SK-N-SH (cell line): Measurements from ENCODE around the gene INO80. TPM values are rescaled to one million over a fixed set of nuclear protein-coding genes. Genes with fewer than 3 reads are reported as not detected.

Source experiments
- CTCF ChIA-PET: fragments of 300-600, 350-600 bp; formaldehyde crosslinking; extraction: SDS; loops from one replicate; lab custom pipeline; 2021; lab: Yijun Ruan, JAX
- POLR2A ChIA-PET: fragments of 350-600 bp; sonication (Branson Sonifier 250); formaldehyde crosslinking; extraction: SDS; loops from one replicate; lab custom pipeline; 2020; ENCODE audit warnings: antibody characterized with exemption, inconsistent platforms; lab: Yijun Ruan, JAX
- DNase-seq: peaks from one replicate; pipeline ENCODE4 v3.0.0; 2012
- H2AFZ ChIP-seq: fragments of 200-600 bp; sonication (generic); 2 replicates; pipeline ENCODE4 v1.8.1; 2016; ENCODE audit warnings: antibody characterized with exemption, mild to moderate bottlenecking, low read depth
- H3F3A ChIP-seq: fragments of 200-600 bp; sonication (generic); replicated peaks from 2 replicates; pipeline ENCODE3; 2016; ENCODE audit warnings: antibody characterized with exemption, mild to moderate bottlenecking; ENCODE audit not compliant: insufficient read depth
- H3K27ac ChIP-seq, 2 experiments: fragments of 200-500 bp in 1 of 2; fragments of 200-600 bp in 1 of 2; sonication (Bioruptor generic) in 1 of 2; sonication (generic), shearing (Covaris generic) in 1 of 2; 2 replicates each; pipeline versions ENCODE4 v1.5.1 to v1.6.1; 2014 to 2016; ENCODE audit warnings: low read depth in 2 of 2, inconsistent platforms in 1 of 2, low read length in 1 of 2, mild to moderate bottlenecking in 1 of 2, mixed read lengths in 1 of 2
- H3K27me3 ChIP-seq: fragments of 200-600 bp; sonication (generic), shearing (Covaris generic); 2 replicates; pipeline ENCODE4 v1.6.1; 2016; ENCODE audit warnings: mixed run types; ENCODE audit not compliant: insufficient read depth
- H3K36me3 ChIP-seq, 2 experiments: fragments of 200-500 bp in 1 of 2; fragments of 200-600 bp in 1 of 2; sonication (Bioruptor generic) in 1 of 2; sonication (generic) in 1 of 2; replicated peaks in 1 of 2; 2 replicates each; pipeline versions ENCODE3 to v1.5.1; 2014 to 2016; ENCODE audit warnings: low read length in 1 of 2, mild to moderate bottlenecking in 1 of 2; ENCODE audit not compliant: insufficient read depth in 2 of 2, control insufficient read depth in 1 of 2
- H3K4me1 ChIP-seq, 2 experiments: fragments of 200-500 bp in 1 of 2; fragments of 200-600 bp in 1 of 2; sonication (Bioruptor generic) in 1 of 2; sonication (generic), shearing (Covaris generic) in 1 of 2; 2 replicates each; pipeline versions ENCODE4 v1.5.1 to v1.6.1; 2014 to 2016; ENCODE audit warnings: low read depth in 1 of 2, low read length in 1 of 2, mixed run types in 1 of 2; ENCODE audit not compliant: insufficient read depth in 2 of 2, control insufficient read depth in 1 of 2
- H3K4me2 ChIP-seq: fragments of 200-600 bp; sonication (generic), shearing (Covaris generic); 2 replicates; pipeline ENCODE4 v1.6.1; 2017; ENCODE audit warnings: mixed run types
- H3K4me3 ChIP-seq, 2 experiments: fragments of 200-500 bp in 1 of 2; fragments of 200-600 bp in 1 of 2; sonication (Bioruptor generic) in 1 of 2; sonication (generic), shearing (Covaris generic) in 1 of 2; 2 replicates each; pipeline versions ENCODE4 v1.5.1 to v1.8.1; 2014 to 2016; ENCODE audit warnings: low read depth in 2 of 2, inconsistent platforms in 1 of 2, low read length in 1 of 2, mild to moderate bottlenecking in 1 of 2, mixed read lengths in 1 of 2, moderate library complexity in 1 of 2
- H3K79me2 ChIP-seq: fragments of 200-600 bp; sonication (generic); 2 replicates; pipeline ENCODE4 v1.8.1; 2017; ENCODE audit warnings: mild to moderate bottlenecking; ENCODE audit not compliant: insufficient read depth
- H3K9ac ChIP-seq: fragments of 200-600 bp; sonication (generic); 2 replicates; pipeline ENCODE4 v1.6.1; 2017; ENCODE audit warnings: mixed run types
- H3K9me2 ChIP-seq: fragments of 200-600 bp; sonication (generic); 2 replicates; pipeline ENCODE4 v1.6.1; 2017; ENCODE audit warnings: mixed run types
- H3K9me3 ChIP-seq: fragments of 200-600 bp; sonication (generic); 2 replicates; pipeline ENCODE4 v1.6.1; 2017; ENCODE audit warnings: mixed run types, mild to moderate bottlenecking, moderate library complexity
- H4K20me1 ChIP-seq: fragments of 200-600 bp; sonication (generic); 2 replicates; pipeline ENCODE4 v1.6.1; 2017; ENCODE audit warnings: mild to moderate bottlenecking, mixed run types; ENCODE audit not compliant: insufficient read depth
- CHD2 ChIP-seq: fragments of 150-350 bp; IDR thresholded peaks from 2 replicates; pipeline ENCODE4 v1.6.1; 2018; ENCODE audit warnings: low read length; ENCODE audit not compliant: partially characterized antibody
- ELF1 ChIP-seq: IDR thresholded peaks from 2 replicates; pipeline ENCODE4 v1.4.0; 2012
- EP300 ChIP-seq, 2 experiments: IDR thresholded peaks; 2 replicates each; pipeline versions ENCODE4 v1.4.0 to v1.6.1; 2012; ENCODE audit warnings: borderline replicate concordance in 1 of 2, low read depth in 1 of 2, low read length in 1 of 2
- FOSL2 ChIP-seq: IDR thresholded peaks from 2 replicates; pipeline ENCODE4 v1.4.0; 2012; ENCODE audit warnings: low read depth, mild to moderate bottlenecking, moderate library complexity, borderline replicate concordance
- FOXM1 ChIP-seq: IDR thresholded peaks from 2 replicates; pipeline ENCODE4 v1.4.0; 2012; ENCODE audit warnings: low read depth, mild to moderate bottlenecking
- GABPA ChIP-seq: IDR thresholded peaks from 2 replicates; pipeline ENCODE4 v1.4.0; 2012; ENCODE audit warnings: low read depth, mild to moderate bottlenecking
- JUND ChIP-seq: IDR thresholded peaks from 2 replicates; pipeline ENCODE4 v1.4.0; 2012
- NFIC ChIP-seq: IDR thresholded peaks from 2 replicates; pipeline ENCODE4 v1.4.0; 2012; ENCODE audit warnings: borderline replicate concordance
- NRF1 ChIP-seq: IDR thresholded peaks from 2 replicates; pipeline ENCODE4 v1.6.1; 2012; ENCODE audit warnings: low read depth, mild to moderate bottlenecking, low read length
- RCOR1 ChIP-seq: fragments of 150-350 bp; IDR thresholded peaks from 2 replicates; pipeline ENCODE4 v1.6.1; 2017; ENCODE audit warnings: antibody characterized with exemption, low read length
- RXRA ChIP-seq: IDR thresholded peaks from 2 replicates; pipeline ENCODE4 v1.4.0; 2012; ENCODE audit warnings: low read depth, mild to moderate bottlenecking, borderline replicate concordance
- TAF1 ChIP-seq: IDR thresholded peaks from 2 replicates; pipeline ENCODE4 v1.6.1; 2012; ENCODE audit warnings: low read depth, mild to moderate bottlenecking, low read length, moderate library complexity, borderline replicate concordance
- TCF12 ChIP-seq: IDR thresholded peaks from 2 replicates; pipeline ENCODE4 v1.4.0; 2012
- TEAD4 ChIP-seq: IDR thresholded peaks from 2 replicates; pipeline ENCODE4 v1.4.0; 2012; ENCODE audit warnings: mild to moderate bottlenecking, borderline replicate concordance; ENCODE audit not compliant: insufficient read depth
- YY1 ChIP-seq: IDR thresholded peaks from 2 replicates; pipeline ENCODE4 v1.4.0; 2012; ENCODE audit warnings: low read depth, mild to moderate bottlenecking
- WGBS: methylation state at CpG from one replicate; pipeline ENCODE4 v1.1.6; 2017; ENCODE audit warnings: low lambda C conversion rate; 5-methylcytosine and 5-hydroxymethylcytosine counted together
- polyA plus RNA-seq, 3 experiments: library from polyadenylated mRNA; depleted of rRNA; stranded (reverse); fragments of >200 nt; gene quantifications; 2 replicates each; pipeline ENCODE4 v1.2.3, GENCODE V29; 2012
- TF ChIP-seq, protein P1 (sequence below): fragments of 200-600 bp; sonication (generic); IDR thresholded peaks from 2 replicates; pipeline ENCODE4 v1.6.1; 2017; ENCODE audit warnings: antibody characterized with exemption, mild to moderate bottlenecking, moderate library complexity
- TF ChIP-seq, protein P2 (sequence below): IDR thresholded peaks from 2 replicates; pipeline ENCODE4 v1.4.0; 2012; ENCODE audit warnings: low read depth
- TF ChIP-seq, protein P3 (sequence below): fragments of 150-350 bp; IDR thresholded peaks from 2 replicates; pipeline ENCODE4 v1.6.1; 2016; ENCODE audit warnings: mild to moderate bottlenecking, low read depth, low read length
- TF ChIP-seq, protein P4 (sequence below): IDR thresholded peaks from 2 replicates; pipeline ENCODE4 v1.4.0; 2012; ENCODE audit warnings: low read depth, borderline replicate concordance
- TF ChIP-seq, protein P5 (sequence below): fragments of 150-350 bp; IDR thresholded peaks from 2 replicates; pipeline ENCODE4 v1.6.1; 2017; ENCODE audit warnings: antibody characterized with exemption, low read length, low read depth, borderline replicate concordance
- TF ChIP-seq, protein P6 (sequence below): IDR thresholded peaks from 2 replicates; pipeline ENCODE4 v1.6.1; 2012; ENCODE audit warnings: mild to moderate bottlenecking, low read depth, low read length, moderate library complexity
- TF ChIP-seq, protein P7 (sequence below): IDR thresholded peaks from 2 replicates; pipeline ENCODE4 v1.4.0; 2012; ENCODE audit warnings: low read depth, borderline replicate concordance

Gene INO80
- polyA plus RNA-seq, 1 of the 3 experiments (the other 2 are of a cell fraction), result 4.6 TPM

DNA sequence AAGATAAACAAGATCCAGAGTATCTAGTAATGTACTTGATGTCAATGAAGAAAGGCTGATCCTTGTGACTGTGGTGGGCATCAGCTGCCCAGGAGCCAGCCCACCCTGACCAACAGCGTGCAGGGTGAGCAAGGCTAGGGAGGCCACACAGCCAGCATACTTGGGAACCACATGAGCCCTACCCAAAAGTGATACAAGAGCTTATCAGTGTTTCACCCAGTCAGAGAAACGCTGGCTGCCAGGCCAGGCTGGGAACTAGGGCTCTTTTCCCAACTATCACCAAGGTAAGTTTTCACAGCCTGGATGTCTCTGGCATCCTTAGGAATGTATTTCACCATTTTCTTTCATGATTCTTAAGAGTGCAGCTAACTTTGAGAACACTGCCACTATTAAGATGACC, 137.9 kb downstream of the INO80 start (continued):
- TF ChIP-seq, protein P1, sequence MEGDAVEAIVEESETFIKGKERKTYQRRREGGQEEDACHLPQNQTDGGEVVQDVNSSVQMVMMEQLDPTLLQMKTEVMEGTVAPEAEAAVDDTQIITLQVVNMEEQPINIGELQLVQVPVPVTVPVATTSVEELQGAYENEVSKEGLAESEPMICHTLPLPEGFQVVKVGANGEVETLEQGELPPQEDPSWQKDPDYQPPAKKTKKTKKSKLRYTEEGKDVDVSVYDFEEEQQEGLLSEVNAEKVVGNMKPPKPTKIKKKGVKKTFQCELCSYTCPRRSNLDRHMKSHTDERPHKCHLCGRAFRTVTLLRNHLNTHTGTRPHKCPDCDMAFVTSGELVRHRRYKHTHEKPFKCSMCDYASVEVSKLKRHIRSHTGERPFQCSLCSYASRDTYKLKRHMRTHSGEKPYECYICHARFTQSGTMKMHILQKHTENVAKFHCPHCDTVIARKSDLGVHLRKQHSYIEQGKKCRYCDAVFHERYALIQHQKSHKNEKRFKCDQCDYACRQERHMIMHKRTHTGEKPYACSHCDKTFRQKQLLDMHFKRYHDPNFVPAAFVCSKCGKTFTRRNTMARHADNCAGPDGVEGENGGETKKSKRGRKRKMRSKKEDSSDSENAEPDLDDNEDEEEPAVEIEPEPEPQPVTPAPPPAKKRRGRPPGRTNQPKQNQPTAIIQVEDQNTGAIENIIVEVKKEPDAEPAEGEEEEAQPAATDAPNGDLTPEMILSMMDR, result no peak
- TF ChIP-seq, protein P2, sequence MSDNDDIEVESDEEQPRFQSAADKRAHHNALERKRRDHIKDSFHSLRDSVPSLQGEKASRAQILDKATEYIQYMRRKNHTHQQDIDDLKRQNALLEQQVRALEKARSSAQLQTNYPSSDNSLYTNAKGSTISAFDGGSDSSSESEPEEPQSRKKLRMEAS, result no peak
- TF ChIP-seq ELF1 (no peak), YY1 (no peak)
- TF ChIP-seq, protein P3, sequence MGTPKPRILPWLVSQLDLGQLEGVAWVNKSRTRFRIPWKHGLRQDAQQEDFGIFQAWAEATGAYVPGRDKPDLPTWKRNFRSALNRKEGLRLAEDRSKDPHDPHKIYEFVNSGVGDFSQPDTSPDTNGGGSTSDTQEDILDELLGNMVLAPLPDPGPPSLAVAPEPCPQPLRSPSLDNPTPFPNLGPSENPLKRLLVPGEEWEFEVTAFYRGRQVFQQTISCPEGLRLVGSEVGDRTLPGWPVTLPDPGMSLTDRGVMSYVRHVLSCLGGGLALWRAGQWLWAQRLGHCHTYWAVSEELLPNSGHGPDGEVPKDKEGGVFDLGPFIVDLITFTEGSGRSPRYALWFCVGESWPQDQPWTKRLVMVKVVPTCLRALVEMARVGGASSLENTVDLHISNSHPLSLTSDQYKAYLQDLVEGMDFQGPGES, result no peak

DNA sequence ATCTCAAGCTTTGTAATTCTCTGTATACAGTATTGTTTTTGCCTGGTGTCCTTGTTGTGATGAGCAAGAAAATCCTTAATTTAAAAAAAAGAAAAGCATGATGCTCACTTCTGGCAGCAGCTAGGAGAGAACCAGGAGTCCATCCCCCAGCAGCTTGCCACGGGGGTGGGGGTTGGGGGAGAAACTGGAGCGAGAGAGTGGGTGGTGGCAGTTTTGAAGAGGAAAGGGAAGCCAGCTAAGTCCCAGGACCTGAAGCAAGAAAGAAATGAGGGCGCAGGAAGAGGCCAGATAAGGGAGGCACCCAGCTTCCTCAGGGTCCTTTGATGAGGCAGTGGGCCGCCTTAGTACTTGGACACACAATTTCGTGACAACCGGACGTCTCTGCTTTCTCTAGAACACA, 139.3 kb downstream of the INO80 start:
- H3K36me3 ChIP-seq, result peaks cover 50 to 62% of the 10 kb centered on the region in 2 experiments
- no peaks in the 10 kb centered on the region for H3K27me3 ChIP-seq
- DNase-seq, result no peak
- H3K27ac ChIP-seq, result no peak overlapping the region
- ChIA-PET POLR2A (interaction anchor here (0.9 kb wide), 1 partner anchor 8 kb away, joined by 8 read pairs; no protein-coding TSS in a partner anchor), CTCF (interaction anchor here (1.0 to 2.7 kb wide), 3 partner anchors 14 to 45 kb away, joined by 3 to 17 read pairs (median 5); no protein-coding TSS in a partner anchor)
- H3K9ac ChIP-seq, result no peak overlapping the region
- no peaks in the 10 kb centered on the region for H3K9me3 ChIP-seq
- no peaks in the 10 kb centered on the region for H4K20me1 ChIP-seq
- no peak overlapping the region for H3K4me2 ChIP-seq
- no peaks in the 10 kb centered on the region for H3K4me1 ChIP-seq
- no peaks in the 10 kb centered on the region for H3K79me2 ChIP-seq
- H3K4me3 ChIP-seq, result no peak overlapping the region
- H2AFZ ChIP-seq, result no peak overlapping the region
- H3F3A ChIP-seq, result peaks cover 4% of the 10 kb centered on the region
- WGBS, result 95% methylated on average over 7 of the region's 7 CpGs
- no peaks in the 10 kb centered on the region for H3K9me2 ChIP-seq
- TF ChIP-seq GABPA (no peak), FOSL2 (no peak), FOXM1 (no peak), RXRA (no peak), TAF1 (no peak), ELF1 (no peak), TCF12 (no peak), NFIC (no peak), EP300 (IDR thresholded peaks at IDR 0.05; ENCODE audit: borderline replicate concordance in 1 of 2, low read depth in 1 of 2, low read length in 1 of 2) (no peak), RCOR1 (no peak), TEAD4 (no peak), YY1 (no peak), CHD2 (no peak), JUND (no peak), NRF1 (no peak)
- TF ChIP-seq, protein P4, sequence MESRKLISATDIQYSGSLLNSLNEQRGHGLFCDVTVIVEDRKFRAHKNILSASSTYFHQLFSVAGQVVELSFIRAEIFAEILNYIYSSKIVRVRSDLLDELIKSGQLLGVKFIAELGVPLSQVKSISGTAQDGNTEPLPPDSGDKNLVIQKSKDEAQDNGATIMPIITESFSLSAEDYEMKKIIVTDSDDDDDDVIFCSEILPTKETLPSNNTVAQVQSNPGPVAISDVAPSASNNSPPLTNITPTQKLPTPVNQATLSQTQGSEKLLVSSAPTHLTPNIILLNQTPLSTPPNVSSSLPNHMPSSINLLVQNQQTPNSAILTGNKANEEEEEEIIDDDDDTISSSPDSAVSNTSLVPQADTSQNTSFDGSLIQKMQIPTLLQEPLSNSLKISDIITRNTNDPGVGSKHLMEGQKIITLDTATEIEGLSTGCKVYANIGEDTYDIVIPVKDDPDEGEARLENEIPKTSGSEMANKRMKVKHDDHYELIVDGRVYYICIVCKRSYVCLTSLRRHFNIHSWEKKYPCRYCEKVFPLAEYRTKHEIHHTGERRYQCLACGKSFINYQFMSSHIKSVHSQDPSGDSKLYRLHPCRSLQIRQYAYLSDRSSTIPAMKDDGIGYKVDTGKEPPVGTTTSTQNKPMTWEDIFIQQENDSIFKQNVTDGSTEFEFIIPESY, result no peak
- TF ChIP-seq, protein P5, sequence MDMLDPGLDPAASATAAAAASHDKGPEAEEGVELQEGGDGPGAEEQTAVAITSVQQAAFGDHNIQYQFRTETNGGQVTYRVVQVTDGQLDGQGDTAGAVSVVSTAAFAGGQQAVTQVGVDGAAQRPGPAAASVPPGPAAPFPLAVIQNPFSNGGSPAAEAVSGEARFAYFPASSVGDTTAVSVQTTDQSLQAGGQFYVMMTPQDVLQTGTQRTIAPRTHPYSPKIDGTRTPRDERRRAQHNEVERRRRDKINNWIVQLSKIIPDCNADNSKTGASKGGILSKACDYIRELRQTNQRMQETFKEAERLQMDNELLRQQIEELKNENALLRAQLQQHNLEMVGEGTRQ, result no peak
- TF ChIP-seq, protein P6, sequence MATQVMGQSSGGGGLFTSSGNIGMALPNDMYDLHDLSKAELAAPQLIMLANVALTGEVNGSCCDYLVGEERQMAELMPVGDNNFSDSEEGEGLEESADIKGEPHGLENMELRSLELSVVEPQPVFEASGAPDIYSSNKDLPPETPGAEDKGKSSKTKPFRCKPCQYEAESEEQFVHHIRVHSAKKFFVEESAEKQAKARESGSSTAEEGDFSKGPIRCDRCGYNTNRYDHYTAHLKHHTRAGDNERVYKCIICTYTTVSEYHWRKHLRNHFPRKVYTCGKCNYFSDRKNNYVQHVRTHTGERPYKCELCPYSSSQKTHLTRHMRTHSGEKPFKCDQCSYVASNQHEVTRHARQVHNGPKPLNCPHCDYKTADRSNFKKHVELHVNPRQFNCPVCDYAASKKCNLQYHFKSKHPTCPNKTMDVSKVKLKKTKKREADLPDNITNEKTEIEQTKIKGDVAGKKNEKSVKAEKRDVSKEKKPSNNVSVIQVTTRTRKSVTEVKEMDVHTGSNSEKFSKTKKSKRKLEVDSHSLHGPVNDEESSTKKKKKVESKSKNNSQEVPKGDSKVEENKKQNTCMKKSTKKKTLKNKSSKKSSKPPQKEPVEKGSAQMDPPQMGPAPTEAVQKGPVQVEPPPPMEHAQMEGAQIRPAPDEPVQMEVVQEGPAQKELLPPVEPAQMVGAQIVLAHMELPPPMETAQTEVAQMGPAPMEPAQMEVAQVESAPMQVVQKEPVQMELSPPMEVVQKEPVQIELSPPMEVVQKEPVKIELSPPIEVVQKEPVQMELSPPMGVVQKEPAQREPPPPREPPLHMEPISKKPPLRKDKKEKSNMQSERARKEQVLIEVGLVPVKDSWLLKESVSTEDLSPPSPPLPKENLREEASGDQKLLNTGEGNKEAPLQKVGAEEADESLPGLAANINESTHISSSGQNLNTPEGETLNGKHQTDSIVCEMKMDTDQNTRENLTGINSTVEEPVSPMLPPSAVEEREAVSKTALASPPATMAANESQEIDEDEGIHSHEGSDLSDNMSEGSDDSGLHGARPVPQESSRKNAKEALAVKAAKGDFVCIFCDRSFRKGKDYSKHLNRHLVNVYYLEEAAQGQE, result no peak
- TF ChIP-seq, protein P7, sequence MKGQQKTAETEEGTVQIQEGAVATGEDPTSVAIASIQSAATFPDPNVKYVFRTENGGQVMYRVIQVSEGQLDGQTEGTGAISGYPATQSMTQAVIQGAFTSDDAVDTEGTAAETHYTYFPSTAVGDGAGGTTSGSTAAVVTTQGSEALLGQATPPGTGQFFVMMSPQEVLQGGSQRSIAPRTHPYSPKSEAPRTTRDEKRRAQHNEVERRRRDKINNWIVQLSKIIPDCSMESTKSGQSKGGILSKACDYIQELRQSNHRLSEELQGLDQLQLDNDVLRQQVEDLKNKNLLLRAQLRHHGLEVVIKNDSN, result no peak
